Astrocyte of the spinal cord (primary cell): ENCODE data around the gene NMNAT3.

ENCODE experiments used
- DNase-seq: peaks from one replicate; pipeline ENCODE4 v3.0.0; 2011; ENCODE audit warnings: low read depth, low spot score
- H3K4me3 ChIP-seq: 2 replicates; pipeline ENCODE4 v1.5.1; 2011; ENCODE audit warnings: low read depth, mild to moderate bottlenecking, low read length, moderate library complexity
- CTCF ChIP-seq: IDR thresholded peaks from 2 replicates; pipeline ENCODE4 v1.5.1; 2012; ENCODE audit warnings: low read depth, mild to moderate bottlenecking, low read length, inconsistent platforms
- in situ Hi-C: cut with HindIII; loops from 2 replicates; pipeline ENCODE4 v1.10.0; 2017; ENCODE audit warnings: low sequenced_read_pairs

NMNAT3 gene

GRCh38 chr3:139677388-139678155 lies at the start of gene NMNAT3:
NMNAT3 (minus strand) TSS chr3:139677972; CDS start chr3:139627724, 50,248 bp downstream.
- H3K4me3 ChIP-seq = peak within 1 kb of the TSS; percentile 57
- peak; percentile 61 for DNase-seq
- no peak for TF ChIP-seq CTCF
- in situ Hi-C loops = no loop called here

- TF ChIP-seq CTCF = no peak
- in situ Hi-C loops = no loop called here
- DNase-seq = no peak
- H3K4me3 ChIP-seq = no peak overlapping the region
Observed at GRCh38 chr3:139721370-139721769, 43.6 kb upstream of the NMNAT3 start.

GRCh38 chr3:139718415-139718814 lies 40.6 kb upstream of the NMNAT3 start:
- in situ Hi-C loops = no loop called here

GRCh38 chr3:139716908-139717485 lies 39.2 kb upstream of the NMNAT3 start:
- TF ChIP-seq CTCF = no peak
- in situ Hi-C loops = no loop called here
- DNase-seq = no peak
- no peak overlapping the region for H3K4me3 ChIP-seq

More at GRCh38 chr3:139718415-139718814, 40.6 kb upstream of the NMNAT3 start:
- H3K4me3 ChIP-seq = no peak overlapping the region
- peak; percentile 75 for TF ChIP-seq CTCF
- peak; percentile 47 for DNase-seq

GRCh38 chr3:139715743-139716360 lies 38.1 kb upstream of the NMNAT3 start:
- in situ Hi-C loops = no loop called here
- no peak for TF ChIP-seq CTCF
- no peak overlapping the region for H3K4me3 ChIP-seq
- no peak for DNase-seq

GRCh38 chr3:139715166-139715565 lies 37.4 kb upstream of the NMNAT3 start:
- no peak for DNase-seq
- H3K4me3 ChIP-seq = no peak overlapping the region
- no peak for TF ChIP-seq CTCF
- in situ Hi-C loops = no loop called here
